GM18861 (cell line): Measurements from ENCODE around the gene LCOR.
"Not testable (repeated sequence)": the region's sequence is repeated elsewhere in the genome, so short reads cannot be mapped to it uniquely, and the experiment has no call there.

Experiments used
- ATAC-seq: cut with Tn5 transposase; IDR thresholded peaks from one replicate; pipeline ENCODE4 v1.9.1; 2021; ENCODE audit not compliant: unreplicated experiment

Gene LCOR

GRCh38 chr10:96831867-96832720 is at the start of gene LCOR:
Gene LCOR, plus strand, starts transcription at chr10:96832298. Its CDS starts 116,760 bp downstream, at chr10:96949058.
- ATAC-seq = peak; percentile 40

DNA sequence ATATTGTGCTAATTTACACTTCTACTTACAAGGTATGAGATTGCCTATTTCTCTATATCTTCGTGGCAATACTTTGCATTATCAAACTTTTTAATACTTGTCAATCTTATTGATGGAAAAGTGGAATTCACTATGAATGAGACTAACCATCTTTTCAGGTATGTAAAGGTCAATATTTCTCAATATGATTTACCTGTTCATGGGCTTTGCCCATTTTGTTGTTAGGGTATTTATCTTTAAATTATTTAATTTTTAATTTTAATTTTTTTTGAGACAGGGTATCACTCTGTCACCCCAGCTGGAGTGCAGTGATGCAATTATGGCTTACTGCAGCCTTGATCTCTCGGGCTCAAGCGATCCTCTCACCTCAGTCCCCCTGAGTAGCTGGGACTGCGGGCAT is 47.8 kb upstream of the LCOR start:
- no peak for ATAC-seq

DNA sequence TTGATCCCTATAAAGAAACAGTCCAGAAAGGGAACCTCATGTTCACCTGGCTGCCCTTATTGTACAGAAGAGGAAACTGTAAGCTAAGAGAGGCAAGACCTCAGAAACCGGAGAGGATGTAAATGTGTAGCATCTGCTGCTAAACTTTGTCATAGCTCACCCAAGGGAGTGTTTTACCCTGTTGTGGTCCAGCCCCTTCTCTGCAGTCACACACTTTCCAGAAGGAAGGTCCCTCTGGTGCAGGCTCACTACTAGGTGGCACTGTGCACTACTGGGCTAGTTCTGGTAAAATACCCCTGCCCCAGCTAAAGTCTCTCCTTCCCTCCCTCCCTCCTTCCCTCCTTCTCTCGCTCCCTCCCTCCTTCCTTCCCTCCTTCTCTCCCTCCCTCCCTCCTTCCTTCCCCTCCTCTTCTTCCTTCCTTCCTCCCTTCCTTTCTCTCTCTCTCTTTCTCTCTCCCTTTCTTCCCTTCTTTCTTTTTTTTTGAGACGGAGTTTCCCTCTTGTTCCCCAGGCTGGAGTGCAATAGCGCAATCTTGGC is 42.5 kb upstream of the LCOR start:
- ATAC-seq = peak; percentile 73

GRCh38 chr10:96791902-96792301 is 40.2 kb upstream of the LCOR start:
- ATAC-seq = no peak

DNA sequence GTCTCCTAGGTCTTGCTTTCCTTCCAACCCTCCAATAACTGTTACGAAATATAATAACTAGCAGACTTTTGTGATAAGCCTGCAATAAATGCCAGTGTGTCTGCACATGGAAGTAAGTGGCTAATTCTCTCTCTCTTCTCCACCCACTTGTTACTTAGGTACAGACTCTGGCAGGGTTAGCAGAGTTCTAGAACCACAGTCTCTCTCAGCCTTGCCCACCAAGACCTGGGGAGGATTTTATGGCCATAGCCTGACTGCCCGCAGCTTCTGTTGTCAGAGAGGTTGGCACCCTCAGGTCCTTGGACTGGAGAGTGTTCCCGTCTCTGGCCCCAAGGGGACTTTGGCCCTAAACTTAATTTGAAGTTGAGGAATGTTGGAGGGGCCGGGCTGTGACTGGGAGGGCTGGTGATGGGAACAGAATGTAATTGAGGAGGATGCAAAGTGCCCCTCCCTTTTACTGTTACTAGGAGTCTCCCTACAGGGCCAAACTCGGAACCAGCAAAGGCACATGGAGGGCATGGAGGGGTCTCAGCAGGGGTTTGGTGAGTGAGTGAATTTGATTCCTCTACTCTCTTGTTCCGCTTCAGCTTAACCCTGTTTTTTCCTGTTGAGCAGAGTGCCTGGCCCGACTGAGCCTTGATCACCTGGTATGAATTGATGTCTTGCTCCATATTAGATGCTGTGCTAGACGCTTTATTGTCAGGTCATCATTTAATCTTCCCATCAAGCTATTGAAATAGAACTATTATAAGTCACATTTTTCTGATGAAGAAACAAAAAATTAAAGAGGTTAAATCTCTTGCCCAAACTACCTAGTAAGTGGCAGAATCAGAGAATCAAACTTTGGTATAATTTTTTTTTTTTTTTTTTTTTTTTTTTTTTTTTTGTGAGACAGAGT is 37.0 kb upstream of the LCOR start:
- no peak for ATAC-seq

DNA sequence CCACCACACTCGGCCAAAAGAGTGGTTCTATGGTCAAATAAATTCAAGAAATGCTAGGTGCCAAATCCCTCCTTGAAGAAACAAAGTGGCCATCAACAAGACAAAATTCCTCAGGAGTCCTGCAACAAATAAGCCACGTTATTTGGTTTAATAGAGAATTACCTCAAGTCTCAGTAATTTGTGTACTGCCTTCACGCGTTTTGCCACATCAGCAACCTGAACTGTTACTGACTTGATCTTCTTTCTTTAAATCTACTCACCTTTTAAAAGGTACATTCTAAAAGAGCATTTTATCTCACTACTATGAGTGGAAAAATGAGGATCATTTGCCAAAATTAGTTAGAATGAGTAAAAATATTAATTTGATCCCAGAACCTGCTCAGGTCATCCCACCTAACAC is 34.6 kb upstream of the LCOR start:
- ATAC-seq = no peak

GRCh38 chr10:96803288-96803664 is 28.8 kb upstream of the LCOR start:
- ATAC-seq = no peak

DNA sequence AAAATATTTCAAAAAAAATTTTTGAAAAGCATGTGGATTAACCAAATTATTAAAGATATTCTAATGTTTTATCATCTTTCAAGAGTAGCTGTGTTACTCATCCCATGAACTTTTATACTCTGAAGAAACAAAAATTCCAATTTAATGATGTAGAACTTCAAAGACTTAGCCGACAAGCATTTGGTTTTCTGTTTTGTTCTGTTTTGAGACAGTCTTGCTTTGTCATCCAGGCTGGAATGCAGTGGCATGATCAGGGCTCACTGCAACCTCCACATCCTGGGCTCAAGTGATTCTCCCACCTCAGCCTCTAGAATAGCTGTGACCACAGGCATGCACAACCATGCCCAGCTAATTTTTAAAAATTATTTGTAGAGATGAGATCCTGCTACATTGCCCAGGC is 17.8 kb upstream of the LCOR start:
- ATAC-seq = no peak

DNA sequence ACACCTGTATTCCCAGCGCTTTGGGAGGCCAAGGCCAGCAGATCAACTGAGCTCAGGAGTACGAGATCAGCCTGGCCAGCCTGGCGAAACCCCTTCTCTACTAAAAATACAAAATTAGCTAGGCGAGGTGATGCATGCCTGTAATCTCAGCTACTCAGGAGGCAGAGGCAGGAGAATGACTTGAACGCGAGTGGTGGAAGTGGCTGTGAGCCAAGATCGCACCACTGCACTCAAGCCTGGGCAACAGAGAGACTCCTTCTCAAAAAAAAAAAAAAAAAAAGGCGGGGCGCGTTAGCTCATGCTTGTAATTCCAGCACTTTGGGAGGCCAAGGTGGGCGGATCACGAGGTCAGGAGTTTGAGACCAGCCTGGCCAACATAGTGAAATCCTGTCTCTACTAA is 13.1 kb upstream of the LCOR start:
- ATAC-seq = not testable (repeated sequence)

DNA sequence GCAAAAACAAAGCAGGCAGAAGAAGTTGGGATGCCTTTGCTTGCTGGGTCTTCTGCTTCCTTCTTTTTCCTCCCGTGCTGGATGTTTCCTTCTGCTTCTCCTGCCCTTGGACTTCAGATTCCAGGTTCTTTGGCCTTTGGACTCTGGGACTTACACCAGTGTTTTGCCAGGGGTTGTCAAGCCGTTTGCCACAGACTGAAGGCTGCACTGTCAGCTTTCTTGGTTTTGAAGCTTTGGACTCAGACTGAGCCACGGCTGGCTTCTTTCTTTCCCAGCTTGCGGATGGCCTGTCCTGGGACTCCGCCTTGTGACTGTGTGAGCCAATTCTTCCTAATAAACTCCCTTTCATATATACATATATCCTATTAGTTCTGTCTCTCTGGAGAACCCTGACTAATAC is 11.3 kb upstream of the LCOR start:
- no peak for ATAC-seq

DNA sequence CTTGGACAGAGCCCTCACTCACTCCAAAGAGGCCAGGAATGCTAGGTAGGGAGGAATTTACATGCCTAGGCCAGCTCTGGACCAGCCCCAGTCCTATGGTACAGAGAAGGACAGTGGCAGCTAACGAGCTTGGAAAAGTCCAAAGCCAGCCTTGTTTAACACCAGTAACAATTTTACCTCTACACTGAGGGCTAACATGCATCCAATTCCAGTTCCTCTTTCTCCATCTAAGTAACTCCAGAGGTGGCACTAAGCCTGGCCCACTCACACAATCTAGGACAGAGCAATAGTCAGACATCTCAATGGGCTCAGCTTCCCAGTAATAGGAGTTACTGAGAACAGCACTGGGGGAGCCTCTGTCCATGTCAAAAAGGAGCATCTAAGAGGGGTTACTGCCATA is 5.7 kb upstream of the LCOR start:
- no peak for ATAC-seq

GRCh38 chr10:96828609-96829008 is 3.5 kb upstream of the LCOR start:
- no peak for ATAC-seq

- ATAC-seq = no peak
Measured at GRCh38 chr10:96829029-96829773, 2.9 kb upstream of the LCOR start.

GRCh38 chr10:96830511-96831199 is 1.4 kb upstream of the LCOR start:
- ATAC-seq = peak; percentile 29

DNA sequence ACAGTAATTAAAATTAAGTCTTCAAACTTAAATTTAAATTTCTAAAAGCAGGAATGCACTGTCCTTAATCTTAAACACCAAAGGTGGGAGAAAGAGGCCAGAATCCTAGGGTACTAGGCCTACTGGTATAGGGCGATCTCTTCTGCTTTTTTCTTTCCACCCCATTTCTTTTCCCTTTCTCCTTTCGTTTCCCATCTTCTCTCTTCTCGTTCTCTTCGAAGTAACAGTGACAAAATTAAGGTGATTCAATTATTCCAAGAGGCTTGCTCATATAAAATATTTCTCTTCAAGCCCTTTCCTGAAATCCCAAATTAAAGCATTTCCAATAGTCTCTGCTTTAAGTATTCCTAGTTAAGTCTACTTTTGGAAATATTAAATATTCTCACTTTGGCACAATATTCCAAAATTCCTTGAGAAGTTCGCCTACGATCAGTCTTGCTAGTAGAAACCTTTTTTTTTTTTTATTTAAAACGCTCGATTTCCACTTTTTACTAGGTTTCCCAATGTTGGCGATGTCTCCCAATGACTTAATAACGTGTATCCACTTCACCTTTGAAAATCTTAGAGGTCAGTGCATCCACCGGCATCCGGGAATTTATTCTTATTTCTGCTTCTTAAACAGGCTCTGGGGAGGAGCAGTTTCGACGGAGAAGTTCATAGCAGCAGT is 765 bp upstream of the LCOR start:
- no peak for ATAC-seq

GRCh38 chr10:96832721-96833219 is 672 bp downstream of the LCOR start:
- peak; percentile 56 for ATAC-seq

DNA sequence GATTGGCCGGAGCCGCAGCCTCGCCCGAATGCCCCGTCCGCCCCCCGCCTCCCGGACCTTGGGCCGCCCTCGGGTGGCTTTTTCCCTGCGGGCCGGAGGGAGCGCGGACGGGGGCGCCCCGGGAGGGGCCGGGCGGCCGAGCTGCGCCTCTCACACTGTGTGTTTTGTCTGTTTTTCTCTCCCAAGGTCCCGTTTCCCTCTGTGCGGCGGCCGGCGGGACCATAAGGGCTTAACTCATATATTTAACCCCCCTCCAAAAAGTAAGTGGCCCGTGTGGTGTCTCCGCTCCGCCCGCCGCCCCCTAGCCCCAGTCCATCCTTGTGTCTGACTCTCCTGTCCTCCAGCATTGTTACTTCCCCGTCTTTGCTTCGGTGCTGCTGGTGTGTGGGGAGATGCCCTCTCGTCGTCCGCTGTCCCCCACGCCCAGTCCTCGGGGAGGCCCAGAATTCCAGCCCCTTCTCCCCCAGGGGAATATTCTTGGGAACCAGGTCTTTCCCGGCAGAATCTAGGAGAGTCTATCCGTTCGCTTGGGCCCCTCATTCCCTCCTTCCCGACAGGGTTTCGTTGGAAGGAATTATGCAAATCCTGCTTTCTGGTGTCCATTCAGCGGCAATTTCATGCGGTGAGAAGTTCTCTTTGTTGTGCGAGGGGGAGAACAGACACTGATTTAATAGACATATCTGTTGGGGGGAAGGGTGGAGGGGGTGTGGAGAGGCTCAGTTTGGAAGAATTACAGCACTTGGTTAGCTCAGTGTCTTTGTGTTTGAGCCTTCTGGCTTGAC is 1.3 kb downstream of the LCOR start:
- ATAC-seq = no peak

GRCh38 chr10:96834120-96834519 is 2.0 kb downstream of the LCOR start:
- no peak for ATAC-seq

DNA sequence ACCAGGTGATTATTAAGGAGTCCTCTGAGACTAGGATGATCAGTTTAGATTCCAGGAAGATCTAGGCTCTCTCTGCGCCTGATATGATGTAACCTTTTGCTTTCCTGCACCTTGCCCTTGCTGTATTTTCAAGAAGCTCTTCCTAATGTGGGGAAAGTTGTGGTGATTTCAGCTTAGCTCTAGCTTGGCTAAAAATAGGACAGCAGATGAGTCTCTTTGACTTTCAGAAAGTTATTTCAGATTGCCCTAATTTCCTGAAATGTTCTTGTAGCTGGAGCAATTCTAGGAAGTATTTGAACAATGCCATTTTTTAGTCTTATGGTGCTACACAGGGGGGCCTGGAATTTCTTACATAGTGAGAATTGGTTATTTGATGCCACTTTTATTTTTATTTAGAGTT is 3.8 kb downstream of the LCOR start:
- ATAC-seq = no peak
